ENCODE measurements around the gene ZNF219.

DNA sequence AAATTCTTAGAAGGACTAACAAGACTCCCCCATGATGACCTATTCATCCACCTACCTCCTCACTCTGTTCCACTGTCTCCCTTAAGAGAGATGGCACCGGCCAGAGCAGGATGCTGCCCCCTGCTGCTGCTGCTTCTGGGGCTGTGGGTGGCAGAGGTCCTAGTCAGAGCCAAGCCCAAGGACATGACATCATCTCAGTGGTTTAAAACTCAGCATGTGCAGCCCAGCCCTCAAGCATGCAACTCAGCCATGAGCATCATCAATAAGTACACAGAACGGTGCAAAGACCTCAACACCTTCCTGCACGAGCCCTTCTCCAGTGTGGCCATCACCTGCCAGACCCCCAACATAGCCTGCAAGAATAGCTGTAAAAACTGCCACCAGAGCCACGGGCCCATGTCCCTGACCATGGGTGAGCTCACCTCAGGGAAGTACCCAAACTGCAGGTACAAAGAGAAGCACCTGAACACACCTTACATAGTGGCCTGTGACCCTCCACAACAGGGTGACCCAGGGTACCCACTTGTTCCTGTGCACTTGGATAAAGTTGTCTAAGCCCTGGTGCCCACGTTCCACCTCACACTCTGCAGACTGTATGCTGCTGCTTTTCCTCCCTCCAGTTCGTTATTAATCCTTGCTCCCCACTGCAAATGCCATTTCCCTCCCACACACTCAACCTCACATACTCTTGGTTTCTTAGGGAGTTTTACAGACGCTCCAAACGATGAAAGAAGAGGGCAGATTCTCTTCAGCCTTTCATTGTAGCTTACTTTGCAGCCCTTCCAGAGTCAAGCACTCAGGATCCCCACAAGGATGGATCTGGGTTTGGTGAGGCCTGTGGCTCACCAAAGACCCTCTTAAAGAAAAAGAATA lies 40.4 kb downstream of the ZNF219 start, which contains the start of gene RNASE8:
- no peak for TF ChIP-seq CTCF (IDR thresholded peaks at IDR 0.05; ENCODE audit: poor library complexity, severe bottlenecking)
- TF ChIP-seq POLR2AphosphoS5 (IDR thresholded peaks at IDR 0.05), result no peak
- no peak for TF ChIP-seq EZH2 (IDR thresholded peaks at IDR 0.05; ENCODE audit: borderline replicate concordance, insufficient read depth, low read length, poor library complexity, severe bottlenecking)
- no peak for TF ChIP-seq MXI1 (conservative IDR thresholded peaks at IDR 0.05; ENCODE audit: poor library complexity, severe bottlenecking)

All from neural cell (in vitro differentiated cells).